Keratinocyte (primary cell): ENCODE results near the gene DPYSL5. TPM values are rescaled to one million over a fixed set of nuclear protein-coding genes. Genes with fewer than 3 reads are reported as not detected.

Experiments
- DNase-seq: peaks from one replicate; pipeline ENCODE4 v3.0.0-alpha.2; 2011; ENCODE audit warnings: low read depth, missing footprints, low spot score
- FAIRE-seq: peaks from 2 replicates; lab custom pipeline; 2011; peaks lifted over from hg19 to GRCh38; lab: Jason Lieb, UNC
- H2AFZ ChIP-seq: 2 replicates; pipeline ENCODE4 v1.6.0; 2012; ENCODE audit warnings: low read length, control low read depth, inconsistent platforms; ENCODE audit not compliant: control insufficient read depth
- H3K27ac ChIP-seq: 2 replicates; pipeline ENCODE4 v1.5.1; 2011; ENCODE audit warnings: low read length; ENCODE audit not compliant: control insufficient read depth, insufficient read depth
- H3K27me3 ChIP-seq: 3 replicates; pipeline ENCODE4 v1.6.0; 2011; ENCODE audit warnings: low read length; ENCODE audit not compliant: control insufficient read depth, insufficient read depth; ENCODE audit errors: extremely low read depth
- H3K36me3 ChIP-seq, 2 experiments: 2 replicates in 1 of 2; 3 replicates in 1 of 2; pipeline ENCODE4 v1.5.1; 2011; ENCODE audit warnings: low read length in 2 of 2, mild to moderate bottlenecking in 1 of 2; ENCODE audit not compliant: control insufficient read depth in 2 of 2, insufficient read depth in 2 of 2; ENCODE audit errors: extremely low read depth in 1 of 2
- H3K4me1 ChIP-seq: 3 replicates; pipeline ENCODE4 v1.5.1; 2011; ENCODE audit warnings: low read length; ENCODE audit not compliant: control insufficient read depth, insufficient read depth; ENCODE audit errors: extremely low read depth
- H3K4me2 ChIP-seq: 3 replicates; pipeline ENCODE4 v1.6.0; 2011; ENCODE audit warnings: low read depth, low read length; ENCODE audit not compliant: control insufficient read depth, insufficient read depth; ENCODE audit errors: extremely low read depth
- H3K4me3 ChIP-seq, 3 experiments: fragments of 200-600 bp in 1 of 3; sonication (generic) in 1 of 3; 2 replicates in 2 of 3; 3 replicates in 1 of 3; pipeline ENCODE4 v1.5.1; 2011 to 2016; ENCODE audit warnings: low read length in 3 of 3, mild to moderate bottlenecking in 3 of 3, control low read depth in 2 of 3, inconsistent platforms in 1 of 3, low read depth in 1 of 3, mixed read lengths in 1 of 3, mixed run types in 1 of 3, moderate library complexity in 1 of 3; ENCODE audit not compliant: control insufficient read depth in 2 of 3, insufficient read depth in 2 of 3; ENCODE audit errors: extremely low read depth in 1 of 3
- H3K79me2 ChIP-seq: 2 replicates; pipeline ENCODE4 v1.6.0; 2012; ENCODE audit warnings: low read length; ENCODE audit not compliant: control insufficient read depth, insufficient read depth
- H3K9ac ChIP-seq: 3 replicates; pipeline ENCODE4 v1.6.0; 2011; ENCODE audit warnings: low read length; ENCODE audit not compliant: control insufficient read depth, insufficient read depth; ENCODE audit errors: extremely low read depth
- H3K9me1 ChIP-seq: 3 replicates; pipeline ENCODE4 v1.6.0; 2011; ENCODE audit warnings: low read length; ENCODE audit not compliant: control insufficient read depth, insufficient read depth; ENCODE audit errors: extremely low read depth
- H3K9me3 ChIP-seq: 2 replicates; pipeline ENCODE4 v1.5.1; 2012; ENCODE audit warnings: low read depth, low read length; ENCODE audit not compliant: control insufficient read depth
- H4K20me1 ChIP-seq: 3 replicates; pipeline ENCODE4 v1.6.0; 2011; ENCODE audit warnings: low read length; ENCODE audit not compliant: control insufficient read depth, insufficient read depth; ENCODE audit errors: extremely low read depth
- EZH2 ChIP-seq: IDR thresholded peaks from one replicate; pipeline ENCODE4 v1.6.1; 2012; ENCODE audit warnings: inconsistent platforms, mild to moderate bottlenecking, low read length, moderate library complexity
- dilution Hi-C: fragments of 300-500 bp; cut with MboI; formaldehyde crosslinking; loops from one replicate; pipeline ENCODE4 v1.7.0; 2020; ENCODE audit warnings: low sequenced_read_pairs; ENCODE audit not compliant: extremely low pct_ligation_motif_present
- polyA plus RNA-seq, 5 experiments: library from polyadenylated mRNA; depleted of rRNA in 3 of 5; stranded (reverse) in 3 of 5; stranded (forward) in 1 of 5; unstranded in 1 of 5; fragments of >200 nt; gene quantifications; 1 replicate in 1 of 5; 2 replicates in 3 of 5; 3 replicates in 1 of 5; pipeline versions ENCODE4 v1.2.1 to v1.2.3, GENCODE V29; 2011 to 2012; ENCODE audit warnings: missing spikeins in 2 of 5, low read depth in 1 of 5, low replicate concordance in 1 of 5
- TF ChIP-seq, protein P1 (sequence below), 3 experiments: IDR thresholded peaks in 1 of 3; conservative IDR thresholded peaks in 1 of 3; optimal IDR thresholded peaks in 1 of 3; 2 replicates in 2 of 3; 3 replicates in 1 of 3; pipeline versions ENCODE3 to v1.5.1; 2011; ENCODE audit warnings: low read length in 3 of 3, mild to moderate bottlenecking in 3 of 3, moderate library complexity in 2 of 3, control low read depth in 1 of 3, inconsistent platforms in 1 of 3; ENCODE audit not compliant: insufficient read depth in 2 of 3; ENCODE audit errors: extremely low read depth in 1 of 3

The DPYSL5 gene
- polyA plus RNA-seq, 1 donor (not counting 4 experiments of a cell fraction or from before 2014, with no cell fraction given): not detected

DNA sequence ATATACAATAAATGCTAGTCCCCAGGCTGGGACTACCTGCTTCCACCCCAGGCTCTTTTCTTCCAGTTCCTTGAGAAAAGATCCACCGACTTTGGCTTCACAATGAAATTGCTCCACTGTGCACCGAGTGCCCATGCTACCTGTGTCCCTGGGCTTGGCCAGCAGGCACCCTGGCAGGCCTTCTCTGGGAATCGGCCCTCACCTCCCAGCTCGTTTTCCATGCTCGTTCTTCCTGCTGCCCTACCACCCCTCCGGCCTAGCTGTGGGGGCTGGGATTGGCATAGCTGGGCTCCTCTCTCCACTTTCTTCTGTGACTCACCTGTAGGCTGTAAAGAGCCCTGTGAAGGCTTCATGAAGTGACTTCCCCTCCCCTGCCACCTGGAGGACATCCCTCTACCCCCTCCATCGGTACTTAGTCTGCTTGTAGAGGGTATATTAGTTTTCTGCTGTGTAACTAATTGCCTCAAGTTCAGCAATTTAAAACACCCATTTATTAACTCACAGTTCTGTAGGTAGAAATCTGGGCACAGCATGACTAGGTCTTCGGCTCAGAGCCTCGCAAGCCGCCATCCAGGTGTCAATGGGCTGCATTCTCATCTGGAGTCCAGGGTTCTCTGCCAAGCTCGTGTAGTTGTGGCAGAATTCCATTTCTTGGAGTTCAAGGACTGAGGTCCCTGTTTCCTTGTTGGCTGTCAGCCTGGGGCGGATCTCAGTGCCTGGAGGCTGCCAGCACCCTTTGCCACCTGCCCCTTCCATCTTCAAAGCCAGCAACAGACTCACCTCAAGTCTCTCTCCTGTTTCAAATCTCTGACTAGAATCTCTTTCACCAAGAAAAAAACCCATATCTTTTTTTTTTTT lies 57.6 kb downstream of the DPYSL5 start:
- Histone ChIP-seq H2AFZ (no peak overlapping the region), H3K9me1 (no peaks in the 10 kb centered on the region), H3K36me3 (no peaks in the 10 kb centered on the region), H3K27ac (no peak overlapping the region), H3K9ac (no peak overlapping the region), H3K27me3 (peaks cover 27% of the 10 kb centered on the region), H3K4me3 (no peak overlapping the region), H3K4me1 (no peaks in the 10 kb centered on the region), H3K4me2 (no peak overlapping the region), H3K79me2 (no peaks in the 10 kb centered on the region), H4K20me1 (no peaks in the 10 kb centered on the region), H3K9me3 (no peaks in the 10 kb centered on the region)
- FAIRE-seq (no peak), DNase-seq (no peak)
- dilution Hi-C loops: no loop called here
- TF ChIP-seq EZH2: no peak
- TF ChIP-seq, protein P1, sequence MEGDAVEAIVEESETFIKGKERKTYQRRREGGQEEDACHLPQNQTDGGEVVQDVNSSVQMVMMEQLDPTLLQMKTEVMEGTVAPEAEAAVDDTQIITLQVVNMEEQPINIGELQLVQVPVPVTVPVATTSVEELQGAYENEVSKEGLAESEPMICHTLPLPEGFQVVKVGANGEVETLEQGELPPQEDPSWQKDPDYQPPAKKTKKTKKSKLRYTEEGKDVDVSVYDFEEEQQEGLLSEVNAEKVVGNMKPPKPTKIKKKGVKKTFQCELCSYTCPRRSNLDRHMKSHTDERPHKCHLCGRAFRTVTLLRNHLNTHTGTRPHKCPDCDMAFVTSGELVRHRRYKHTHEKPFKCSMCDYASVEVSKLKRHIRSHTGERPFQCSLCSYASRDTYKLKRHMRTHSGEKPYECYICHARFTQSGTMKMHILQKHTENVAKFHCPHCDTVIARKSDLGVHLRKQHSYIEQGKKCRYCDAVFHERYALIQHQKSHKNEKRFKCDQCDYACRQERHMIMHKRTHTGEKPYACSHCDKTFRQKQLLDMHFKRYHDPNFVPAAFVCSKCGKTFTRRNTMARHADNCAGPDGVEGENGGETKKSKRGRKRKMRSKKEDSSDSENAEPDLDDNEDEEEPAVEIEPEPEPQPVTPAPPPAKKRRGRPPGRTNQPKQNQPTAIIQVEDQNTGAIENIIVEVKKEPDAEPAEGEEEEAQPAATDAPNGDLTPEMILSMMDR (optimal IDR thresholded peaks at IDR 0.05 in 1 of 3, IDR thresholded peaks at IDR 0.05 in 1 of 3, conservative IDR thresholded peaks at IDR 0.05 in 1 of 3; ENCODE audit: extremely low read depth in 1 of 3, insufficient read depth in 2 of 3, low read length in 3 of 3): no peak

DNA sequence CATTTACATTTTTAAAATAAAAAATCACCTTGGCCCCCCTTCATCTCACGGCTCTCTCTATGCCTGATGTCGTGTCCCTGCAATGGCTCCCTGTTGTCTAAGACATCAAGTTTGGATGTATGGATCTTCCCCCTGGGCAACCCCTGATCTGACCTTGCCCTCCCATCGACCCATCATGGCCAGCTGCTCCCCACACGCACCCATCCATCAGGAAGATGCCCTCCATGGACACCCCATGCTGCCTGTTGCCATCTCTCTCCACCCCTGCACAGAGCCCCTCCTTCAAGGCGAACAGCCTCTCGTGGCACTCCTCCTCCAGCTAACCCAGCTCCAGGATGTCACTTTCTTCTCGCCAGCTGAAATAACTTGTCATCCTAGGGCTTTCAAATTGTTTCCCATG lies 59.5 kb downstream of the DPYSL5 start:
- Histone ChIP-seq H3K36me3 (no peaks in the 10 kb centered on the region), H3K79me2 (no peaks in the 10 kb centered on the region), H4K20me1 (no peaks in the 10 kb centered on the region), H3K27me3 (peaks cover 40% of the 10 kb centered on the region), H3K9me3 (no peaks in the 10 kb centered on the region), H3K9ac (no peak overlapping the region), H2AFZ (no peak overlapping the region), H3K27ac (no peak overlapping the region), H3K4me3 (no peak overlapping the region), H3K4me1 (no peaks in the 10 kb centered on the region), H3K4me2 (no peak overlapping the region), H3K9me1 (no peaks in the 10 kb centered on the region)
- dilution Hi-C loops: no loop called here
- TF ChIP-seq, protein P1 (optimal IDR thresholded peaks at IDR 0.05 in 1 of 3, IDR thresholded peaks at IDR 0.05 in 1 of 3, conservative IDR thresholded peaks at IDR 0.05 in 1 of 3; ENCODE audit: extremely low read depth in 1 of 3, insufficient read depth in 2 of 3, low read length in 3 of 3): no peak
- no peak for TF ChIP-seq EZH2
- FAIRE-seq (no peak), DNase-seq (no peak)
